Aorta (tissue), 5 donors: ENCODE results near the gene RNF135. TPM values are rescaled to one million over a fixed set of nuclear protein-coding genes. Genes with fewer than 3 reads are reported as not detected.

Experiments used
- ATAC-seq: fragments of 200-7000 bp; cut with Tn5 transposase; one replicate; pipeline ENCODE4 v1.9.1; 2022; ENCODE audit warnings: moderate library complexity; ENCODE audit not compliant: low FRiP score
- DNase-seq, 2 donors: peaks; one replicate each; pipeline ENCODE4 v3.0.0-alpha.2; 2020
- H3K27ac ChIP-seq, 2 donors: one replicate each; pipeline ENCODE4 v1.5.1; 2013; ENCODE audit warnings: low read length in 2 of 2, mild to moderate bottlenecking in 2 of 2, moderate library complexity in 2 of 2, control low read depth in 1 of 2, inconsistent platforms in 1 of 2, low read depth in 1 of 2
- H3K27me3 ChIP-seq, 2 donors: one replicate each; pipeline ENCODE4 v1.6.1; 2013; ENCODE audit warnings: control low read depth in 1 of 2, low read length in 1 of 2, mild to moderate bottlenecking in 1 of 2, moderate library complexity in 1 of 2; ENCODE audit not compliant: insufficient read depth in 2 of 2, control insufficient read depth in 1 of 2
- H3K36me3 ChIP-seq, 2 donors: one replicate each; pipeline ENCODE4 v1.6.1; 2013; ENCODE audit warnings: control low read depth in 1 of 2, low read length in 1 of 2, mild to moderate bottlenecking in 1 of 2; ENCODE audit not compliant: insufficient read depth in 2 of 2, control insufficient read depth in 1 of 2
- H3K4me1 ChIP-seq, 2 donors: one replicate each; pipeline ENCODE4 v1.6.1; 2013; ENCODE audit warnings: low read length in 2 of 2, control low read depth in 1 of 2, mild to moderate bottlenecking in 1 of 2, moderate library complexity in 1 of 2; ENCODE audit not compliant: insufficient read depth in 2 of 2, control insufficient read depth in 1 of 2
- H3K4me3 ChIP-seq, 2 donors: one replicate each; pipeline ENCODE4 v1.5.1; 2013; ENCODE audit warnings: low read length in 2 of 2, control low read depth in 1 of 2, mild to moderate bottlenecking in 1 of 2
- H3K9me3 ChIP-seq: one replicate; pipeline ENCODE4 v1.6.1; 2013; ENCODE audit warnings: mild to moderate bottlenecking, low read length; ENCODE audit not compliant: control insufficient read depth
- WGBS, 2 donors: extraction: QIAGEN DNeasy Blood & Tissue Kit; methylation state at CpG; one replicate each; pipeline ENCODE4 v1.1.7; 2013; 5-methylcytosine and 5-hydroxymethylcytosine counted together
- intact Hi-C, 2 donors: fragments of 100-400 bp; cut with DNase I; formaldehyde crosslinking; loops; one replicate each; pipeline versions ENCODE4 v1.14.2 to v1.15.0; 2022
- polyA plus RNA-seq, 2 donors: library from polyadenylated mRNA; stranded (reverse); fragments of 200-250 nt; gene quantifications; one replicate each; pipeline ENCODE4 v1.2.3, GENCODE V29; 2013
- total RNA-seq, 2 donors: library from RNA; stranded (reverse); fragmentation: NEBNext Ultra II Directional; extraction: Animal tissue kit (Norgen Biotek cat#: 25700); gene quantifications; one replicate each; pipeline ENCODE4 v1.2.1, GENCODE V29; 2021
- donor health status: healthy with polysubstance abuse.
- donor health status: Bipolar disorder and iron deficiency.
- donor health status: DM: no; HTN: no; CAD: no.
- donor health status: DM: no; HTN: no; CAD: no.
- donor health status: DM: yes; HTN: yes; CAD: no.

The RNF135 gene
- total and polyA plus RNA-seq, 4 donors, result 16.6 to 32.4 (median 17.8) TPM

- Histone ChIP-seq H3K9me3 (no peaks in the 10 kb centered on the region), H3K27ac (no peak overlapping the region), H3K4me3 (no peak overlapping the region), H3K36me3 (no peaks in the 10 kb centered on the region), H3K27me3 (no peaks in the 10 kb centered on the region), H3K4me1 (no peaks in the 10 kb centered on the region)
- 79% methylated on average over 9 of the region's 9 CpGs for WGBS, 2 donors
- intact Hi-C loops, result no loop called here
- peak; percentile 64 for ATAC-seq
- peak in 1 of 2 donors; percentile 91 for DNase-seq
These were observed 20.0 kb upstream of the RNF135 start for GRCh38 chr17:30950669-30951399.

GRCh38 chr17:30952638-30953393, 18.0 kb upstream of the RNF135 start:
- H3K4me1 ChIP-seq, result no peaks in the 10 kb centered on the region
- 87 to 91% methylated on average over 9 of the region's 9 CpGs for WGBS, 2 donors
- no peak overlapping the region for H3K27ac ChIP-seq

GRCh38 chr17:30954046-30954830, 16.6 kb upstream of the RNF135 start:
- ATAC-seq (no peak), DNase-seq (peak; percentile 40 to 64)
- no peaks in the 10 kb centered on the region for H3K4me1 ChIP-seq
- intact Hi-C loops, result no loop called here
- no peaks in the 10 kb centered on the region for H3K36me3 ChIP-seq
- H3K4me3 ChIP-seq, result no peak overlapping the region
- H3K9me3 ChIP-seq, result no peaks in the 10 kb centered on the region
- H3K27me3 ChIP-seq, result no peaks in the 10 kb centered on the region
- H3K27ac ChIP-seq, result no peak overlapping the region
- 83 to 91% methylated on average over 6 of the region's 6 CpGs for WGBS, 2 donors

More at GRCh38 chr17:30952638-30953393, 18.0 kb upstream of the RNF135 start:
- intact Hi-C loops, result no loop called here
- Histone ChIP-seq H3K36me3 (no peaks in the 10 kb centered on the region), H3K4me3 (no peak overlapping the region), H3K9me3 (no peaks in the 10 kb centered on the region), H3K27me3 (no peaks in the 10 kb centered on the region)
- DNase-seq, result peak; percentile 61 to 76
- ATAC-seq, result no peak

- Histone ChIP-seq H3K36me3 (no peaks in the 10 kb centered on the region), H3K27me3 (no peaks in the 10 kb centered on the region), H3K4me1 (no peaks in the 10 kb centered on the region), H3K27ac (no peak overlapping the region), H3K9me3 (no peaks in the 10 kb centered on the region), H3K4me3 (no peak overlapping the region)
- ATAC-seq (no peak), DNase-seq (peak in 1 of 2 donors; percentile 33)
- WGBS, 2 donors, result 22 to 24% methylated on average over 8 of the region's 8 CpGs
- intact Hi-C loops, result no loop called here
These were observed 14.0 kb upstream of the RNF135 start for GRCh38 chr17:30956764-30957374.

GRCh38 chr17:30957741-30958140, 13.1 kb upstream of the RNF135 start:
- Histone ChIP-seq H3K4me3 (no peak overlapping the region), H3K27me3 (no peaks in the 10 kb centered on the region), H3K4me1 (no peaks in the 10 kb centered on the region), H3K27ac (no peak overlapping the region), H3K9me3 (no peaks in the 10 kb centered on the region), H3K36me3 (no peaks in the 10 kb centered on the region)
- intact Hi-C loops, result no loop called here
- ATAC-seq, result no peak
- DNase-seq, result peak in 1 of 2 donors; percentile 58
- 95% methylated on average over 6 of the region's 6 CpGs for WGBS, 2 donors

GRCh38 chr17:30958187-30958586, 12.7 kb upstream of the RNF135 start:
- peak in 1 of 2 donors; percentile 38 for DNase-seq
- Histone ChIP-seq H3K36me3 (no peaks in the 10 kb centered on the region), H3K9me3 (no peaks in the 10 kb centered on the region), H3K27me3 (no peaks in the 10 kb centered on the region), H3K4me1 (no peaks in the 10 kb centered on the region), H3K4me3 (no peak overlapping the region), H3K27ac (no peak overlapping the region)
- WGBS, 2 donors, result 87 to 88% methylated on average over 7 of the region's 7 CpGs
- intact Hi-C loops, result no loop called here
- ATAC-seq, result no peak

- Histone ChIP-seq H3K4me3 (no peak overlapping the region), H3K36me3 (no peaks in the 10 kb centered on the region), H3K27me3 (no peaks in the 10 kb centered on the region), H3K4me1 (no peaks in the 10 kb centered on the region), H3K9me3 (no peaks in the 10 kb centered on the region), H3K27ac (no peak overlapping the region)
- intact Hi-C loops, result no loop called here
- DNase-seq, result peak in 1 of 2 donors; percentile 12
- ATAC-seq, result no peak
- 83 to 86% methylated on average over 9 of the region's 9 CpGs for WGBS, 2 donors
These were observed 9.3 kb upstream of the RNF135 start for GRCh38 chr17:30961209-30962188.
